ENCODE data around the gene ZEB2.
"Not testable (repeated sequence)": the region's sequence is repeated elsewhere in the genome, so short reads cannot be mapped to it uniquely, and the experiment has no call there.

The ZEB2 gene

DNA sequence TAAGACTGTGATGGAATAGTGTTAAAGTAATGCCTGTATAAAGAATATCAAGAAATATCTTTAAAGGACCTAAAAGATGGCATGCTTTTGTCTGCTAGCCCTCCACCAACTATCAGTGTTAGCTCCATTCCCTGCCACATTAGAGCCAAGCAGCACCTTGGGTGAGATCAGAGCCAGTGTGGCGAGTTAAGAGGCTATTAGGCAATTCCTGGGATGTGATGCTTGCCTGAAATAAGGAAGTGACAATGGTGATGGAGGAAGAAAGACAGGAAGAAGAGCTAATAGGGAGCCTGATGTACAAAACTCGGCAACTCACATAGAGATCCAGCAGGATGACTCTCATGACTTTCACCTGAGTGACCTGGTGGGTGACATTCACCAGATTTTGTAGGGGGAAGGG is 143.5 kb downstream of the ZEB2 start:
- DNase-seq, result no peak

DNA sequence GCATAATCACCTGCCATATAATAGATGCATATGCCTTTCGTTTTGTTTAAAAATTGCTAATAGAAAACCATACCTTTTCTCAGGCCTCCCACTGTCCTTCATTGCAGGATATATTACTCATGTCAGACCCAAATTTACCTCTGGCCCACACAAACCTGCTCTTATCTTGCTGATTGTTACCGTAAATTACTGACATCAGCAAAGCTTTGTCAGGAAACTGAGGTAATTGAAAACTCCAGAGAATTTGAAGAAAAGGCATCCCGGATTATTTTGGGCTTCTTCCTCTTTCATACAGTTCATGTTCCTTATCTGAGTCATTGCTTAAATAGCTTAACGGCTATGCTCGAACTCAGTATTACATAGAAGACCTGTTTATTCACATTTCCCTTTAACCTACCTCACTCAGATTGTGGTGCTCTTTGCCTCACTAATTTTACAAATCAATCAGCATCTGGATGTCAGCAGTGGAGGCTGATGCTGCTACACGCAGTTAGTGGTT is 145.7 kb downstream of the ZEB2 start:
- DNase-seq, result no peak

DNA sequence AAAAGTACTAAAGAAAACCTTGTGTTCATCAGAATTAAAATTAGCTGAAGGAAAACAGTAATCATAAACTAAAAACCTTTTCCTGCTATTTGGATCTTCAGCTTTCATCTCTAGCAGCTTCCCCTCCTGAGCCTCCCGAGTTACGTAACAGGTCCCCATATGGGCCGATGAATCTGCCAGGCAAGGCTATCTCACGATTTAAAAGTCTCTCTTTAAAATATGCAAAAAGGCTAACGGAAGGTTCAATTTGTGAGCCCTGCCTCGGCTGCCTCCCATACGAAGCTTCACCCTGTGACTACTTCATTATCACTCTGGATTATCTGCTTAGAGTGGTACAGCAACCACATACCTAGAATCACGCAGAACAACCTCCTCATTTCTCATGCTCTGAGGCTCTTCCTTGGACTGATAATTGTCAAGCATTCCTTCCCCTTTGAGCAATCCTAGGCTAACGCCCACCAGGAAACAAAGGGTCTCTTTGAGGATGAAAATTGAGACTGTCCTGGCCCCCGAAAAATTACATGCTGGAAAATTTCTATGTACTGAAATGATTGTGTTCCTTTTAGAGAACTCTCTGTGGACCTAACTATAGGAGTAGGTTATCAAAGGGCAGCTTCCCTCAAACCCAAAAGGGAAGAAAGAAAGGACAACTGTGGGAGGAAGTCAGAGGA is 147.4 kb downstream of the ZEB2 start:
- no peak for DNase-seq

DNA sequence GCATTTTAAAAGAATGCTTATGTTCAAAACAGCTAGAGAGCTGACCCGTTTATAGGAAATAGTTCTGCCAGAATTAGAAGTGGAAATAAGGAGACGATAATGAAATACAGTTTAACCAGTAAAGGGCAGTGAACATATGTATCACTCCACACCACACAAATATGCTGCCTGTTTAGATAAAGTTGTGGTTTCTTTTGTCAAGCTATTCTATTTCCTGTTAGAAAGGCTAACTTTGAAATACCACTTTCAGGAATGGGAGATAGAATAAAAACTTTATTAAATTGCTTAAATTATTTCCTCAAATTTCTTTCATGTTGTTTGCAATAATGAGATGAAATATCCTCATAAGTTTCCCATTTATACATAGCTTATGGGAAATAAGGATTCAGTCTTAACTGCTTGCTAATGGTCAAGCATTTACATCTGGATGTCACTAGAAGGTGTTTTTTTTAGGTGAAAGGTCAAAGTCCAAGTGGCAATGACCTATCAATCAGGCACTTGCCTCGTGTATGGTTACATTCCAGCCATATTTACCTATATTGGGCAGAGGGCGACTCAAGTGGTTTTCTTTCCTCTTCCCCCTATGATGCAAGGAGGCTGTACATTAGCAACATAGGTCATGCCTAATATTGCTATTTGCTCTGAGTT is 148.9 kb downstream of the ZEB2 start:
- no peak for DNase-seq

DNA sequence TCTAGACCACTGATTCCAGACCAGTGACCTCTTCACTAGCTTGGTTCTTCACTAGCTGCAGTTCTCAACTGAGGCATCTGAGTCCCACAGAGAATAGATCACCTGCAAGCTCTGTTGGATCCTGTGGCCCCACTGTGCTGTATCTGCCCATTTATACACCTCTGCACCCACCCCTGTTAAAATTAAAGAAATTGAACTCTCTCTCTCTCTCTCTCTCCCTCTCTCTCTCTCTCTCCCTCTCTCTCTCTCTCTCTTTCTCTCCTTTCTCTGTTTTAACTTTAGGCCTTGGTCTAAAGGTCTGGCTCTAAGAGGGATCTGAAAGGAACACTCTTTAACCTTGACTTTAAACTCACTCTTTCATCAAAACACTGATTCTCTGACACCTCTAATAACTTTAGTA is 150.5 kb downstream of the ZEB2 start:
- no peak for DNase-seq

DNA sequence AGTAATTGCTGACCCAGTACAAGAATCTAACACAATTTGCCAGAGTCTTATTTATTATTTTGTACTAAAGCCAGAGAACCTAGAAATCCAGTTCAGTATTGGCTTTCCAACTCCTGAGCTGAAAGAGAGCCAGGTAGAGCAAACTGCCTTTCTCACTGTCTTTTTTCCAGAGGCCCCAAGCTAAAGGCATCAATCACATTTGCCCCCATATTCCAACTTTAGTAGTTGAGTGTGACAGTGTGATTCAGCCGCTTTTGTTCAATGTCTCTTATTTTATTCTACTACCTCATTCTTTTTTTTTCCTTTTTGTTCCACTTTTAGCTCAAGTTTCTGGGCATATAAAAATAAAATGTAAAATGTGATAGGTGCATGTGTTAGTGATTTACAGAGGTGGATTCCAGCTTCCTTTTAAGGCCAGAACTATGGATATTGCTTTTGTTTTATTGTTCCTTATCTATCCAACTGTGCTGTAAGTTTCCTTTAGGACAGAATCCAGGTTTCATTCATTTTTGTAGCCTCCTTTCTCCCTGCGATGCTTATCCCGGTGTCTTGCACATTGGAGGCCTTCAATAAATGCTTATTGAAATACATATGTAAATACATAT is 153.0 kb downstream of the ZEB2 start:
- no peak for DNase-seq

DNA sequence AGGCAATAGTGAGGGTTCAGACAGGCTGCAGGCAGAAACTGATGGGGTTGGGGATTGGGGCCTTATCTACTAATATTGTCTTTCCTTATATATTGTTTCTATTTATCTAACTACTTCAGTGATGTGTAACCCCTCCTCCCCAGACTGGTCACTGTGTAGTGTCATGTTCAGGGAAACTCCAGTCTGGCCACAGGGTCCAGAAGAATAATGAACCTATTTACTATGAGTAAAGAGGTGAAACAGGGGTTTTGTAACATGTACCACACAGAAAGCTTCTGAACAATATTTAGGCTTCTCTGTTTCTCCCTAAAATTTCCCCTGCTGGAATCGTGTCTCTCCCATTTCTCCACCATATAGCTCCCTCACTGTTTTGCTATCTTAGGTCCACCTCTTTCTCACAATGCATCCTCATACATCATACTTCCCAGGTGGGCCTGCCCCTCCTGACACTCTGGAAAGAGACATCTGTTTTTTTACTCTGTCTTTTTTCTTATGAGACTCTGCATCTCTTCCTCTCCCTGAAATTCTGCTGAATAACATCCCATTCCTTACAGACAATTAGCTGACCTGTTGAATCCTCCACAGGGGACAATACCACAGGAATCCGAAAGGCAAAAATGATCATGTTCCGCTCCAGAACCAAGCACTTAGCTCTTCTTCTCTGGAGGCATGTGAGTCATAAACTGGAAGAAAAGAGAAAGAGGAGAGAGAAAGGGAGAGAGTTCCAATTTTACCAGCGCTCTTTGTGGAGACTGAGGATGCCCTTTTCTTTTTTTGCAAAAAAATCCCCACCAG is 154.8 kb downstream of the ZEB2 start:
- DNase-seq, result no peak

GRCh38 chr2:144364247-144364646 is 155.7 kb downstream of the ZEB2 start:
- DNase-seq, result not testable (repeated sequence)

- DNase-seq, result no peak
Observed at GRCh38 chr2:144362401-144362800, 157.5 kb downstream of the ZEB2 start.

DNA sequence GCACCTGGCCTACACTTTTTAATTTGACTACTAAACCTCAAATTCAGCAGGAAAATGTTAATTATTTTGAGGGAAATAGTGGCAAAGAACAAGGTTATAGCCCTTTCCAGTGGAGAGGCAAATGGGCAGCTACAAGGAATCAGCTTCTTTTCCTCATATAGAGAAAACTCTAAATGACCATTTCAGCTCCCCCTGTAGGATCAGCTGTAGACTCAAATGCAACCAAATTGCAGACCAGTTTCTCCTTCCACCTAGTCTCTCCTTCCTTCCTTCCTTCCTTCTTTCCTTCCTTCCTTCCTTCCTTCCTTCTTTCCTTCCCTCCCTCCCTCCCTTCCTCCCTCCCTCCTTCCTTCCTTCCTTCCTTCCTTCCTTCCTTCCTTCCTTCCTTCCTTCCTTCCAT is 158.2 kb downstream of the ZEB2 start:
- no peak for DNase-seq

DNA sequence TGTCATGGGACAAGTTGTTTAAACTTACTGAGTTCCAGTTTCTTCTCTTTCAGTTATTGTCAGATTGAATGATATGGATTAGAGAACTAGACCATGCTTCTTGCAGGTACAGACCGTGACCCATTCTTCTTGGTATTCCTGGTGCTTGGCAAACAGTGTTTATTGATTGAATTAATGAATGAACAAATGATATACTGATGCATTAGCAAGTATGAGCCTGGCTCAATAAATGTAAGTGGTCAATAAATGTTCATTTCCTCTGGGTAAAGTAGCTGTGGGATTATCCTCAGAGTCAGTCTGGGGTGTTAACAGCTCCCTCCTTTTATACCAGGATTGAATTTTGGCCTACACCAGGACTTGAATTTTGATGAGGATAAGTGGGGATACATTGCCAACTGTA is 160.2 kb downstream of the ZEB2 start:
- no peak for DNase-seq

GRCh38 chr2:144358979-144359541 is 160.9 kb downstream of the ZEB2 start:
- DNase-seq, result no peak

DNA sequence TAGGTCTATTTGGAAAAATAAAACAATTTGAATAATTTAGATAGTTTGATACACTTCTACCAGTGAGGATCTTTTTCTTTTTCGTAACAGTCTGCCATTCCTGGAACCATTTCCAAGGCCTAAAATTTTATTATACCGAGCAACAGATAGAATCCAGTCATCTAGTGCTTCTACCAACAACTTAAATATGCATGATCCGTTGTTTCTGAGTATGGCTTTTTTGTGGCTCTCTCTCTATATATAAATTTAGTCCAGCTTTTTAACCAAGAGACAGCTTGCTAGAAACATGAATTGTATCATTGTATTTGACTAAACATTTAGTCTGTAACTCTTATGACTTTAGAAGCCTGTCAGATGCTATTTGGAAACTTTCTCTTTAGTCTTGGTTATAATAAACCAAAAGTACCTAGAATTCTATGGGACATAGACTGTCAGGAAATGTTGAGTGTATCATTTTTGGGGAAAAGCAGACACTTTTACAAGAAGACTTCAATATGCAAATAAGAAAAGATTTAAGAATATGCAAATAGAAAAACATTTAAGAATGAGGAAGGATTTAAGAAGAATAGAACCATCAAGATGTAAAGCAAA is 161.4 kb downstream of the ZEB2 start:
- no peak for DNase-seq

DNA sequence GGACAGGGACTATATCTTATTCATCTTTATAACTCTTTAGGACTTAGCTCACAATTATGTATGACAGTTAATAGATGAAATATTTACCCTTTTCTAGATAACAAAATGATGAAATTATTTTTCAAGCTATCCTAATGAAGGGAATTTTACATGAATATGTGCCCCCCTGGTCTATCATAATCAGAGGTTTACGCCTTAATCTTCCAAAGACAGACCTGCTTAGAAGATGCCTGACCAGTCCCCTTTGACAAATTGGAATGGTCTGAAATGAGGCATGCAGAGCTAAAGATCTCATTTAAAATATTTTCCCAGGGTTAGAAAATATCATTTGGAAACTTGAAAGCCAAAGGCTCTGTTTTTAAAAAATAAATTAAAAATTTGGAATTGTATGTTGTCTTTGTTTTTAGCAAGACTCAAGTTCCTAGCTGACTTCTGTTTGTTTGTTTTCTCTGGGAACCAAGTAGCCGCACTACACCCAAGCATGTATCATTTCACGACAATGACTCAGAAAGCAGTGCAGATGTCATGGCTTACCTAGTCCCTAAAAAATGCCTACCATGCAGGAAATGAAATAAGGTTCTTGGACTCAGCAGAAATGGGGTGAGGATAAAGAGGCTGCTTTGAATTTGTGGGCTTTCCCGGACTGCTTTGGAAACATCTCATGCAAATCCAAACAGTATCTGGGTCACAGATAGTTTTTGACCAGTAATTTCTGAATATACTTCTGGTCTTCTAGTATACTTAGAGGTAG is 162.1 kb downstream of the ZEB2 start:
- DNase-seq, result no peak

GRCh38 chr2:144356402-144356801 is 163.5 kb downstream of the ZEB2 start:
- DNase-seq, result no peak

DNA sequence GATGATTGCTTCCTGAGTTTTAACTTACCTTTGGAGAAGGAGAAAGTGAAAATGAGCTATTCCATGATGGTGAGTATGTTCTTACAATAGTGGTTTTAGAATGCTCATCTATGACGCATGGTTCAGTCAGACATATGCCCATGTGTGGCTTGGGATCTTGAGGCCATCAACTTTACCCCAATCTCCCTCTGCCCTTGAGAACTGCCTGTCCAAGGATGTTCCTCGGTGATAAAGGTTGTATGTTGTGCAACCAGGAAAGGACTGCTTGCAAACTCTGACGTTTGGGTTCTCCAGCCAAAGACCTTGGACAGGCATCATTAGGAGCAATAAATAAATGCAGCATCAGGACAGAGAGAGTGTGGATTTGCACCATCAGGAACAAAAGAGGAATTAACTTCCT is 165.0 kb downstream of the ZEB2 start:
- no peak for DNase-seq

- DNase-seq, result no peak
Observed at GRCh38 chr2:144351687-144352086, 168.2 kb downstream of the ZEB2 start.

- no peak for DNase-seq
Observed at GRCh38 chr2:144350151-144350802, 169.6 kb downstream of the ZEB2 start.

GRCh38 chr2:144349674-144350073 is 170.2 kb downstream of the ZEB2 start:
- DNase-seq, result no peak

- no peak for DNase-seq
Observed at GRCh38 chr2:144348846-144349245, 171.1 kb downstream of the ZEB2 start.

- DNase-seq, result no peak
Observed at GRCh38 chr2:144346229-144346628, 173.7 kb downstream of the ZEB2 start.

Data from NCI-H748 treated with DMSO at 0.1 percent for 48 hours (cell line).